GM23338 (cell line): ENCODE data around the gene DLX3. TPM values are rescaled to one million over a fixed set of nuclear protein-coding genes. Genes with fewer than 3 reads are reported as not detected.

ENCODE experiments used
- ATAC-seq: fragments of 200-7000 bp; cut with Tn5 transposase; 3 replicates; pipeline ENCODE4 v1.9.1; 2020
- DNase-seq: peaks from one replicate; pipeline ENCODE4 v3.0.0-alpha.2; 2015; ENCODE audit warnings: low spot score
- H2AFZ ChIP-seq: fragments of 200-600 bp; sonication (generic); 2 replicates; pipeline ENCODE4 v1.8.0; 2016; ENCODE audit warnings: antibody characterized with exemption, mild to moderate bottlenecking, moderate library complexity
- H3F3A ChIP-seq: fragments of 200-600 bp; sonication (generic); replicated peaks from 2 replicates; pipeline ENCODE4 v1.8.0; 2017; ENCODE audit warnings: antibody characterized with exemption, mixed run types, low read depth
- H3K27ac ChIP-seq: fragments of 200-600 bp; sonication (generic); 2 replicates; pipeline ENCODE4 v1.6.1; 2016; ENCODE audit warnings: low read depth
- H3K27me3 ChIP-seq: fragments of 200-600 bp; sonication (generic); 2 replicates; pipeline ENCODE4 v1.8.0; 2016; ENCODE audit warnings: mild to moderate bottlenecking, mixed run types, moderate library complexity; ENCODE audit not compliant: insufficient read depth
- H3K36me3 ChIP-seq: fragments of 200-600 bp; sonication (generic); 2 replicates; pipeline ENCODE4 v1.8.0; 2016; ENCODE audit warnings: mild to moderate bottlenecking; ENCODE audit not compliant: insufficient read depth
- H3K4me1 ChIP-seq: fragments of 200-600 bp; sonication (generic); 2 replicates; pipeline ENCODE4 v1.8.0; 2016; ENCODE audit warnings: mild to moderate bottlenecking, moderate library complexity; ENCODE audit not compliant: insufficient read depth
- H3K4me2 ChIP-seq: fragments of 200-600 bp; sonication (generic); 2 replicates; pipeline ENCODE4 v1.7.1; 2017; ENCODE audit warnings: mixed run types
- H3K4me3 ChIP-seq: fragments of 200-600 bp; sonication (generic); 2 replicates; pipeline ENCODE4 v1.6.1; 2016; ENCODE audit warnings: mixed run types
- H3K79me2 ChIP-seq: fragments of 200-600 bp; sonication (generic); replicated peaks from 2 replicates; pipeline ENCODE4 v1.8.0; 2017; ENCODE audit warnings: mild to moderate bottlenecking; ENCODE audit not compliant: insufficient read depth
- H3K9me2 ChIP-seq: fragments of 200-600 bp; sonication (generic); 2 replicates; pipeline ENCODE4 v1.8.0; 2017; ENCODE audit not compliant: insufficient read depth
- H4K20me1 ChIP-seq: fragments of 200-600 bp; sonication (generic); replicated peaks from 2 replicates; pipeline ENCODE4 v1.8.0; 2017; ENCODE audit warnings: mild to moderate bottlenecking; ENCODE audit not compliant: insufficient read depth
- H3K27ac Mint-ChIP-seq: 2 replicates; pipeline ENCODE4 v1.8.0; 2020; ENCODE audit warnings: inconsistent platforms, mild to moderate bottlenecking, moderate library complexity, mixed read lengths
- H3K27me3 Mint-ChIP-seq: 3 replicates; pipeline ENCODE4 v1.8.0; 2022; ENCODE audit warnings: low read depth, mild to moderate bottlenecking, moderate library complexity, mixed read lengths, inconsistent platforms; ENCODE audit not compliant: insufficient read depth, poor library complexity
- H3K36me3 Mint-ChIP-seq: 3 replicates; pipeline ENCODE4 v1.8.0; 2021; ENCODE audit warnings: low read depth, mild to moderate bottlenecking, inconsistent platforms, moderate library complexity, mixed read lengths
- H3K4me1 Mint-ChIP-seq: 3 replicates; pipeline ENCODE4 v1.8.0; 2020; ENCODE audit warnings: mild to moderate bottlenecking, inconsistent platforms, mixed read lengths
- H3K4me3 Mint-ChIP-seq: 3 replicates; pipeline ENCODE4 v1.8.0; 2021; ENCODE audit warnings: moderate library complexity, mild to moderate bottlenecking, inconsistent platforms, mixed read lengths
- H3K9me3 Mint-ChIP-seq: 3 replicates; pipeline ENCODE4 v1.8.0; 2020; ENCODE audit warnings: moderate library complexity, mild to moderate bottlenecking, inconsistent platforms, mixed read lengths
- EZH2phosphoT487 ChIP-seq: fragments of 200-600 bp; sonication (generic); IDR thresholded peaks from one replicate; pipeline ENCODE4 v1.8.1; 2018; ENCODE audit warnings: antibody characterized with exemption; ENCODE audit not compliant: unreplicated experiment
- JUNB ChIP-seq: IDR thresholded peaks from one replicate; pipeline ENCODE4 v1.6.1; 2016; ENCODE audit warnings: antibody characterized with exemption; ENCODE audit not compliant: unreplicated experiment
- NANOG ChIP-seq: IDR thresholded peaks from 2 replicates; pipeline ENCODE4 v1.6.1; 2016; ENCODE audit warnings: antibody characterized with exemption, borderline replicate concordance
- ZNF114 ChIP-seq: fragments of 250-450 bp; sonication (Bioruptor Pico); IDR thresholded peaks from 2 replicates; pipeline ENCODE4 v1.5.0; 2020; ENCODE audit warnings: mild to moderate bottlenecking, moderate library complexity
- ZNF331 ChIP-seq: fragments of 250-450 bp; sonication (Bioruptor Pico); IDR thresholded peaks from 2 replicates; pipeline ENCODE4 v1.5.0; 2020; ENCODE audit warnings: low read depth, mild to moderate bottlenecking, moderate library complexity
- polyA plus RNA-seq: library from polyadenylated mRNA; unstranded; fragments of >200 nt; fragmentation: Nextera tagmentation; extraction: Ambion mirVana; gene quantifications from 2 replicates; pipeline ENCODE4 v1.2.1, GENCODE V29; 2016
- total RNA-seq: library from RNA; depleted of rRNA; stranded (reverse); fragments of >200 nt; shearing (Covaris generic); gene quantifications from 2 replicates; pipeline ENCODE4 v1.2.3, GENCODE V29; 2014
- TF ChIP-seq, protein P1 (sequence below): fragments of 250-450 bp; sonication (Bioruptor Pico); IDR thresholded peaks from 2 replicates; pipeline ENCODE4 v1.5.0; 2020; ENCODE audit warnings: mild to moderate bottlenecking, moderate library complexity
- TF ChIP-seq, protein P2 (sequence below): IDR thresholded peaks from 2 replicates; pipeline ENCODE4 v1.6.1; 2016; ENCODE audit warnings: antibody characterized with exemption

Gene DLX3
- total and polyA plus RNA-seq, 2 experiments from 2014 or later = 0.14 to 0.27 TPM

DNA sequence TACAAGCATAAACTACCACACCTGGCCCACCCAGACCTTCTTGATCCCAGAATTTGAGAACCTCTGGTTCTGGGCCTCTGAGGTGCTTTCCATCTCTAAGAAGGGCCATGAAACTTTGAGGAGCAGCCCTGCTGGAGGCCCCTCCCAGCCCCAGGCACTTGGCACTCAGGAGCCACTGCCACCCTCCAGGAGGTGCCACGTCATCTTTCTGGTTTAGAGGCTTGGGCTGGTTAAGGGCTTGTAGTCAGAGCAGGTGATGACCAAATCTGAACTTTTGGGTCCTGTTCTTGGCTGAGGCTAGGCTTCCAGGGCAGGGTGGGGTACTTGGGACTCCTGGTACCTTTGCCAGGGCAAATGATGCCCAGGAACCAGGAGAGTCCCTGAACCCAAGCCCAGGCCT, 39.9 kb downstream of the DLX3 start (continued):
- TF ChIP-seq EZH2phosphoT487 = no peak
- TF ChIP-seq ZNF114 (CRISPR knock-in tag) = no peak
- no peak for TF ChIP-seq JUNB
- TF ChIP-seq NANOG = no peak
- TF ChIP-seq ZNF331 (CRISPR knock-in tag) = no peak
- TF ChIP-seq, protein P1, sequence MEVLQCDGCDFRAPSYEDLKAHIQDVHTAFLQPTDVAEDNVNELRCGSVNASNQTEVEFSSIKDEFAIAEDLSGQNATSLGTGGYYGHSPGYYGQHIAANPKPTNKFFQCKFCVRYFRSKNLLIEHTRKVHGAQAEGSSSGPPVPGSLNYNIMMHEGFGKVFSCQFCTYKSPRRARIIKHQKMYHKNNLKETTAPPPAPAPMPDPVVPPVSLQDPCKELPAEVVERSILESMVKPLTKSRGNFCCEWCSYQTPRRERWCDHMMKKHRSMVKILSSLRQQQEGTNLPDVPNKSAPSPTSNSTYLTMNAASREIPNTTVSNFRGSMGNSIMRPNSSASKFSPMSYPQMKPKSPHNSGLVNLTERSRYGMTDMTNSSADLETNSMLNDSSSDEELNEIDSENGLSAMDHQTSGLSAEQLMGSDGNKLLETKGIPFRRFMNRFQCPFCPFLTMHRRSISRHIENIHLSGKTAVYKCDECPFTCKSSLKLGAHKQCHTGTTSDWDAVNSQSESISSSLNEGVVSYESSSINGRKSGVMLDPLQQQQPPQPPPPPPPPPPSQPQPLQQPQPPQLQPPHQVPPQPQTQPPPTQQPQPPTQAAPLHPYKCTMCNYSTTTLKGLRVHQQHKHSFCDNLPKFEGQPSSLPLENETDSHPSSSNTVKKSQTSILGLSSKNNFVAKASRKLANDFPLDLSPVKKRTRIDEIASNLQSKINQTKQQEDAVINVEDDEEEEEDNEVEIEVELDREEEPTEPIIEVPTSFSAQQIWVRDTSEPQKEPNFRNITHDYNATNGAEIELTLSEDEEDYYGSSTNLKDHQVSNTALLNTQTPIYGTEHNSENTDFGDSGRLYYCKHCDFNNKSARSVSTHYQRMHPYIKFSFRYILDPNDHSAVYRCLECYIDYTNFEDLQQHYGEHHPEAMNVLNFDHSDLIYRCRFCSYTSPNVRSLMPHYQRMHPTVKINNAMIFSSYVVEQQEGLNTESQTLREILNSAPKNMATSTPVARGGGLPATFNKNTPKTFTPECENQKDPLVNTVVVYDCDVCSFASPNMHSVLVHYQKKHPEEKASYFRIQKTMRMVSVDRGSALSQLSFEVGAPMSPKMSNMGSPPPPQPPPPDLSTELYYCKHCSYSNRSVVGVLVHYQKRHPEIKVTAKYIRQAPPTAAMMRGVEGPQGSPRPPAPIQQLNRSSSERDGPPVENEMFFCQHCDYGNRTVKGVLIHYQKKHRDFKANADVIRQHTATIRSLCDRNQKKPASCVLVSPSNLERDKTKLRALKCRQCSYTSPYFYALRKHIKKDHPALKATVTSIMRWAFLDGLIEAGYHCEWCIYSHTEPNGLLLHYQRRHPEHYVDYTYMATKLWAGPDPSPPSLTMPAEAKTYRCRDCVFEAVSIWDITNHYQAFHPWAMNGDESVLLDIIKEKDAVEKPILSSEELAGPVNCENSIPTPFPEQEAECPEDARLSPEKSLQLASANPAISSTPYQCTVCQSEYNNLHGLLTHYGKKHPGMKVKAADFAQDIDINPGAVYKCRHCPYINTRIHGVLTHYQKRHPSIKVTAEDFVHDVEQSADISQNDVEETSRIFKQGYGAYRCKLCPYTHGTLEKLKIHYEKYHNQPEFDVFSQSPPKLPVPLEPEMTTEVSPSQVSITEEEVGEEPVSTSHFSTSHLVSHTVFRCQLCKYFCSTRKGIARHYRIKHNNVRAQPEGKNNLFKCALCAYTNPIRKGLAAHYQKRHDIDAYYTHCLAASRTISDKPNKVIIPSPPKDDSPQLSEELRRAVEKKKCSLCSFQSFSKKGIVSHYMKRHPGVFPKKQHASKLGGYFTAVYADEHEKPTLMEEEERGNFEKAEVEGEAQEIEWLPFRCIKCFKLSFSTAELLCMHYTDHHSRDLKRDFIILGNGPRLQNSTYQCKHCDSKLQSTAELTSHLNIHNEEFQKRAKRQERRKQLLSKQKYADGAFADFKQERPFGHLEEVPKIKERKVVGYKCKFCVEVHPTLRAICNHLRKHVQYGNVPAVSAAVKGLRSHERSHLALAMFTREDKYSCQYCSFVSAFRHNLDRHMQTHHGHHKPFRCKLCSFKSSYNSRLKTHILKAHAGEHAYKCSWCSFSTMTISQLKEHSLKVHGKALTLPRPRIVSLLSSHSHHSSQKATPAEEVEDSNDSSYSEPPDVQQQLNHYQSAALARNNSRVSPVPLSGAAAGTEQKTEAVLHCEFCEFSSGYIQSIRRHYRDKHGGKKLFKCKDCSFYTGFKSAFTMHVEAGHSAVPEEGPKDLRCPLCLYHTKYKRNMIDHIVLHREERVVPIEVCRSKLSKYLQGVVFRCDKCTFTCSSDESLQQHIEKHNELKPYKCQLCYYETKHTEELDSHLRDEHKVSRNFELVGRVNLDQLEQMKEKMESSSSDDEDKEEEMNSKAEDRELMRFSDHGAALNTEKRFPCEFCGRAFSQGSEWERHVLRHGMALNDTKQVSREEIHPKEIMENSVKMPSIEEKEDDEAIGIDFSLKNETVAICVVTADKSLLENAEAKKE (CRISPR knock-in tag) = no peak

DNA sequence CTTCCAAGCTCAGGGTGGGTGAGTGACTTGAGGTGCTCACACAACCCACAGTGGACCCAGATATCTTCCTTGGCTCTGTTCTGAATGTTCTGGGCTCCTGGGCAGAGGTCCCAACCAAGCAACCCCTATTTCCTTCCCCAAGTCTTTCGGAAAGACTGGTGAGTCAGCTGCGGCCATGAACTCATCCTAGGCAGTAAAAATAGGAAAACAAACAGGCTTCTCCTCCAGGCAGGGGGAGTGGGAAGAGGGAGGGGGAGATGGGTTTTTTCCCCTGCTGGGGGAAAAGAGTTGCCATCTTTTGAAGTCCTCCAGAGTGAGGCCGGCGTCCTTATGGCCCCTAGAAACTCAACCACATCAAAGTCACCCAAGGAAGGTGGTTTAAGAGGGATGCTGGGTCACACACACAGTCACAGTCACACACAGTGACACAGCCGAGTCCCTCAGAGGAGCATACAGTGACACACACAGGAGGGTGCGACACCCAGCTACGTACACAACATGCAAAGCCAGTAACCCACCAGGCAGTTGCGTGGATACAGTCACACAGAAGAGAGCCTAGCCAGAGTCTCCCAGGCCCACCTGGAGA, 42.0 kb downstream of the DLX3 start:
- no peak overlapping the region for H2AFZ ChIP-seq
- DNase-seq = no peak
- no peak for ATAC-seq
- H3K79me2 ChIP-seq = no peaks in the 10 kb centered on the region
- peaks cover 12% of the 10 kb centered on the region; the same call in 2 of the 3 replicates for H3K4me1 Mint-ChIP-seq
- no peaks in the 10 kb centered on the region for H3K9me2 ChIP-seq
- peaks cover 19% of the 10 kb centered on the region for H3K27me3 Mint-ChIP-seq
- no peaks in the 10 kb centered on the region; the same call in 1 of the 2 replicates for H3K4me1 ChIP-seq
- no peak overlapping the region for H3K4me3 Mint-ChIP-seq
- H3K9me3 Mint-ChIP-seq = no peaks in the 10 kb centered on the region
- H3K27me3 ChIP-seq = peaks cover 3% of the 10 kb centered on the region; the same call in 1 of the 2 replicates
- no peaks in the 10 kb centered on the region for H3K36me3 Mint-ChIP-seq
- H4K20me1 ChIP-seq = no peaks in the 10 kb centered on the region
- no peak overlapping the region for H3K4me3 ChIP-seq
- H3K27ac Mint-ChIP-seq = no peak overlapping the region
- H3K4me2 ChIP-seq = no peak overlapping the region
- H3K36me3 ChIP-seq = no peaks in the 10 kb centered on the region
- no peaks in the 10 kb centered on the region for H3F3A ChIP-seq
- no peak overlapping the region for H3K27ac ChIP-seq
- TF ChIP-seq NANOG (no peak), JUNB (no peak)
- TF ChIP-seq, protein P1 (CRISPR knock-in tag) = no peak
- TF ChIP-seq, protein P2, sequence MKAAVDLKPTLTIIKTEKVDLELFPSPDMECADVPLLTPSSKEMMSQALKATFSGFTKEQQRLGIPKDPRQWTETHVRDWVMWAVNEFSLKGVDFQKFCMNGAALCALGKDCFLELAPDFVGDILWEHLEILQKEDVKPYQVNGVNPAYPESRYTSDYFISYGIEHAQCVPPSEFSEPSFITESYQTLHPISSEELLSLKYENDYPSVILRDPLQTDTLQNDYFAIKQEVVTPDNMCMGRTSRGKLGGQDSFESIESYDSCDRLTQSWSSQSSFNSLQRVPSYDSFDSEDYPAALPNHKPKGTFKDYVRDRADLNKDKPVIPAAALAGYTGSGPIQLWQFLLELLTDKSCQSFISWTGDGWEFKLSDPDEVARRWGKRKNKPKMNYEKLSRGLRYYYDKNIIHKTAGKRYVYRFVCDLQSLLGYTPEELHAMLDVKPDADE = no peak
